ENCODE measurements around the gene ADGRG7. TPM values are rescaled to one million over a fixed set of nuclear protein-coding genes. Genes with fewer than 3 reads are reported as not detected.
"Not testable (repeated sequence)": the region's sequence is repeated elsewhere in the genome, so short reads cannot be mapped to it uniquely, and the experiment has no call there.

ADGRG7 gene
- not detected in 2 replicates for total RNA-seq (2014; rRNA removed; shearing (Covaris generic))

- no peak for DNase-seq (ENCODE audit: low spot score)
These were observed at the start of gene ADGRG7 for GRCh38 chr3:100609305-100609704. ADGRG7 (plus strand) TSS chr3:100609601; CDS start chr3:100609857, 256 bp downstream.

- no peak for DNase-seq (ENCODE audit: low spot score)
These were observed 49.0 kb upstream of the ADGRG7 start for GRCh38 chr3:100560426-100560825.

- DNase-seq (ENCODE audit: low spot score) = no peak
These were observed 47.8 kb upstream of the ADGRG7 start for GRCh38 chr3:100561459-100562158.

- DNase-seq (ENCODE audit: low spot score) = no peak
These were observed 47.1 kb upstream of the ADGRG7 start for GRCh38 chr3:100562224-100562857.

- no peak for DNase-seq (ENCODE audit: low spot score)
These were observed 46.2 kb upstream of the ADGRG7 start for GRCh38 chr3:100563228-100563627.

GRCh38 chr3:100563652-100564211, 45.7 kb upstream of the ADGRG7 start:
- DNase-seq (ENCODE audit: low spot score) = no peak

- no peak for DNase-seq (ENCODE audit: low spot score)
These were observed 38.6 kb upstream of the ADGRG7 start for GRCh38 chr3:100570811-100571210.

GRCh38 chr3:100574536-100574935, 34.9 kb upstream of the ADGRG7 start:
- no peak for DNase-seq (ENCODE audit: low spot score)

GRCh38 chr3:100575704-100576103, 33.7 kb upstream of the ADGRG7 start:
- DNase-seq (ENCODE audit: low spot score) = no peak

- no peak for DNase-seq (ENCODE audit: low spot score)
These were observed 31.9 kb upstream of the ADGRG7 start for GRCh38 chr3:100577382-100578008.

- no peak for DNase-seq (ENCODE audit: low spot score)
These were observed 30.8 kb upstream of the ADGRG7 start for GRCh38 chr3:100578646-100579045.

- DNase-seq (ENCODE audit: low spot score) = no peak
These were observed 29.3 kb upstream of the ADGRG7 start for GRCh38 chr3:100580147-100580546.

- no peak for DNase-seq (ENCODE audit: low spot score)
These were observed 27.8 kb upstream of the ADGRG7 start for GRCh38 chr3:100581650-100582049.

- DNase-seq (ENCODE audit: low spot score) = not testable (repeated sequence)
These were observed 27.2 kb upstream of the ADGRG7 start for GRCh38 chr3:100582157-100582556.

GRCh38 chr3:100584101-100584660, 25.2 kb upstream of the ADGRG7 start:
- no peak for DNase-seq (ENCODE audit: low spot score)

GRCh38 chr3:100586832-100587231, 22.6 kb upstream of the ADGRG7 start:
- DNase-seq (ENCODE audit: low spot score) = no peak

GRCh38 chr3:100588251-100588650, 21.1 kb upstream of the ADGRG7 start:
- no peak for DNase-seq (ENCODE audit: low spot score)

- DNase-seq (ENCODE audit: low spot score) = peak; percentile 59
These were observed 19.1 kb upstream of the ADGRG7 start for GRCh38 chr3:100590114-100590839.

- DNase-seq (ENCODE audit: low spot score) = no peak
These were observed 18.6 kb upstream of the ADGRG7 start for GRCh38 chr3:100590840-100591147.

- DNase-seq (ENCODE audit: low spot score) = no peak
These were observed 18.0 kb upstream of the ADGRG7 start for GRCh38 chr3:100591411-100591810.

- DNase-seq (ENCODE audit: low spot score) = peak; percentile 34
These were observed 9.0 kb upstream of the ADGRG7 start for GRCh38 chr3:100600181-100601042.

Data from H4 (cell line).